SK-N-MC (cell line): ENCODE results near the gene SELE.

Experiments used
- EZH2 ChIP-seq: fragments of 200-600 bp; sonication (generic); IDR thresholded peaks from one replicate; pipeline ENCODE4 v1.6.1; 2017; ENCODE audit warnings: antibody characterized with exemption
- FOXP2 ChIP-seq: optimal IDR thresholded peaks from 2 replicates; pipeline ENCODE3; 2011; ENCODE audit warnings: mild to moderate bottlenecking, moderate library complexity; ENCODE audit not compliant: insufficient read depth; ENCODE audit errors: extremely low read length, control extremely low read depth
- POLR2AphosphoS5 ChIP-seq: IDR thresholded peaks from 2 replicates; pipeline ENCODE4 v1.6.1; 2012; ENCODE audit warnings: mild to moderate bottlenecking, low read depth, low read length, borderline replicate concordance

GRCh38 chr1:169683661-169684060 is 50.2 kb downstream of the SELE start:
- TF ChIP-seq POLR2AphosphoS5 (no peak), EZH2 (no peak), FOXP2 (no peak)
